ENCODE measurements around the gene TLR2.
A peak's percentile ranks its signal among the peaks of the same experiment; 100 is the strongest.

The TLR2 gene

GRCh38 chr4:153733751-153734448 lies 49.8 kb downstream of the TLR2 start:
- DNase-seq (ENCODE audit: low spot score) = no peak

GRCh38 chr4:153735906-153736461 lies 51.9 kb downstream of the TLR2 start:
- no peak for DNase-seq (ENCODE audit: low spot score)

- DNase-seq (ENCODE audit: low spot score) = no peak
These were observed 57.5 kb downstream of the TLR2 start for GRCh38 chr4:153741541-153741940.

- DNase-seq (ENCODE audit: low spot score) = no peak
These were observed 61.6 kb downstream of the TLR2 start for GRCh38 chr4:153745651-153746050.

GRCh38 chr4:153747406-153747955 lies 63.4 kb downstream of the TLR2 start:
- DNase-seq (ENCODE audit: low spot score) = no peak

- DNase-seq (ENCODE audit: low spot score) = no peak
These were observed 64.3 kb downstream of the TLR2 start for GRCh38 chr4:153748378-153748777.

- DNase-seq (ENCODE audit: low spot score) = peak; percentile 39
These were observed 66.2 kb downstream of the TLR2 start for GRCh38 chr4:153750197-153750817.

- DNase-seq (ENCODE audit: low spot score) = no peak
These were observed 71.1 kb downstream of the TLR2 start for GRCh38 chr4:153755186-153755585.
